ENCODE data around the gene TBCD.

Gene TBCD

GRCh38 chr17:82888583-82889495, 137.0 kb downstream of the TBCD start:
- TF ChIP-seq CTCF (IDR thresholded peaks at IDR 0.05; ENCODE audit: insufficient read depth, missing control alignments) = no peak
- DNase-seq (ENCODE audit: insufficient read length, low spot score) = no peak
- no peak for FAIRE-seq

- DNase-seq (ENCODE audit: insufficient read length, low spot score) (no peak), FAIRE-seq (no peak)
- no peak for TF ChIP-seq CTCF (IDR thresholded peaks at IDR 0.05; ENCODE audit: insufficient read depth, missing control alignments)
Measured at GRCh38 chr17:82889496-82890338, 137.9 kb downstream of the TBCD start.

- no peak for TF ChIP-seq CTCF (IDR thresholded peaks at IDR 0.05; ENCODE audit: insufficient read depth, missing control alignments)
- FAIRE-seq (no peak), DNase-seq (ENCODE audit: insufficient read length, low spot score) (no peak)
Measured at GRCh38 chr17:82890339-82890730, 138.5 kb downstream of the TBCD start.

GRCh38 chr17:82890926-82891678, 139.2 kb downstream of the TBCD start:
- TF ChIP-seq CTCF (IDR thresholded peaks at IDR 0.05; ENCODE audit: insufficient read depth, missing control alignments) = no peak
- FAIRE-seq = no peak
- no peak for DNase-seq (ENCODE audit: insufficient read length, low spot score)

- no peak for FAIRE-seq
- no peak for TF ChIP-seq CTCF (IDR thresholded peaks at IDR 0.05; ENCODE audit: insufficient read depth, missing control alignments)
Measured at GRCh38 chr17:82891911-82892310, 140.0 kb downstream of the TBCD start.

GRCh38 chr17:82892899-82893565, 141.2 kb downstream of the TBCD start:
- no peak for DNase-seq (ENCODE audit: insufficient read length, low spot score)
- no peak for FAIRE-seq
- TF ChIP-seq CTCF (IDR thresholded peaks at IDR 0.05; ENCODE audit: insufficient read depth, missing control alignments) = no peak

More at GRCh38 chr17:82891911-82892310, 140.0 kb downstream of the TBCD start:
- no peak for DNase-seq (ENCODE audit: insufficient read length, low spot score)

All from D721Med (cell line).